Measurements from ENCODE around the gene MYO18A. TPM values are rescaled to one million over a fixed set of nuclear protein-coding genes. Genes with fewer than 3 reads are reported as not detected.
A peak's percentile ranks its signal among the peaks of the same experiment; 100 is the strongest.

MYO18A gene
- total and polyA plus RNA-seq, 2 experiments from 2014 or later, result 186 to 564 TPM

GRCh38 chr17:29157310-29157709 lies 22.9 kb downstream of the MYO18A start:
- no peak overlapping the region for H3K27ac ChIP-seq
- no peak for DNase-seq (ENCODE audit: low read depth in 1 of 2, low spot score in 1 of 2)
- H3K4me1 ChIP-seq (ENCODE audit: low read depth), result peaks cover 16% of the 10 kb centered on the region
- no peaks in the 10 kb centered on the region for H3K9me3 ChIP-seq (ENCODE audit: low read depth)
- TF ChIP-seq CTCF (IDR thresholded peaks at IDR 0.05; ENCODE audit: low read depth, low read length), result no peak
- no peak overlapping the region for H3K4me3 ChIP-seq
- no peaks in the 10 kb centered on the region for H3K36me3 ChIP-seq
- H3K27me3 ChIP-seq, result no peaks in the 10 kb centered on the region

- peaks cover 20% of the 10 kb centered on the region for H3K4me1 ChIP-seq (ENCODE audit: low read depth)
- TF ChIP-seq CTCF (IDR thresholded peaks at IDR 0.05; ENCODE audit: low read depth, low read length), result no peak
- no peak for DNase-seq (ENCODE audit: low read depth in 1 of 2, low spot score in 1 of 2)
- no peaks in the 10 kb centered on the region for H3K27me3 ChIP-seq
- peak overlapping the region; percentile 84 for H3K27ac ChIP-seq
- no peaks in the 10 kb centered on the region for H3K9me3 ChIP-seq (ENCODE audit: low read depth)
- H3K36me3 ChIP-seq, result no peaks in the 10 kb centered on the region
- H3K4me3 ChIP-seq, result no peak overlapping the region
Observed at GRCh38 chr17:29156781-29157180, 23.4 kb downstream of the MYO18A start.

GRCh38 chr17:29155966-29156338 lies 24.2 kb downstream of the MYO18A start:
- H3K4me3 ChIP-seq, result no peak overlapping the region
- peak; percentile 51 to 81 for DNase-seq (ENCODE audit: low read depth in 1 of 2, low spot score in 1 of 2)
- TF ChIP-seq CTCF (IDR thresholded peaks at IDR 0.05; ENCODE audit: low read depth, low read length), result no peak
- H3K27ac ChIP-seq, result peak overlapping the region; percentile 84
- H3K36me3 ChIP-seq, result no peaks in the 10 kb centered on the region
- H3K27me3 ChIP-seq, result no peaks in the 10 kb centered on the region
- H3K9me3 ChIP-seq (ENCODE audit: low read depth), result no peaks in the 10 kb centered on the region
- peaks cover 25% of the 10 kb centered on the region for H3K4me1 ChIP-seq (ENCODE audit: low read depth)

- no peak for TF ChIP-seq CTCF (IDR thresholded peaks at IDR 0.05; ENCODE audit: low read depth, low read length)
- Histone ChIP-seq H3K4me1 (ENCODE audit: low read depth) (peaks cover 25% of the 10 kb centered on the region), H3K36me3 (no peaks in the 10 kb centered on the region), H3K4me3 (no peak overlapping the region), H3K27me3 (no peaks in the 10 kb centered on the region), H3K27ac (peak overlapping the region; percentile 84), H3K9me3 (ENCODE audit: low read depth) (no peaks in the 10 kb centered on the region)
- peak in 1 of 2 donors; percentile 64 for DNase-seq (ENCODE audit: low read depth in 1 of 2, low spot score in 1 of 2)
Observed at GRCh38 chr17:29155227-29155965, 24.8 kb downstream of the MYO18A start.

GRCh38 chr17:29154516-29155226 lies 25.5 kb downstream of the MYO18A start:
- TF ChIP-seq CTCF (IDR thresholded peaks at IDR 0.05; ENCODE audit: low read depth, low read length), result no peak
- H3K27me3 ChIP-seq, result no peaks in the 10 kb centered on the region
- no peak for DNase-seq (ENCODE audit: low read depth in 1 of 2, low spot score in 1 of 2)
- no peak overlapping the region for H3K4me3 ChIP-seq
- no peaks in the 10 kb centered on the region for H3K36me3 ChIP-seq
- peak overlapping the region; percentile 84 for H3K27ac ChIP-seq
- peaks cover 25% of the 10 kb centered on the region for H3K4me1 ChIP-seq (ENCODE audit: low read depth)
- no peaks in the 10 kb centered on the region for H3K9me3 ChIP-seq (ENCODE audit: low read depth)
